Nephron (organoid): ENCODE measurements around the gene MAPK8.

Experiments
- H3K27ac Mint-ChIP-seq, 3 experiments: 2 replicates each; pipeline ENCODE4 v1.8.0; 2020; ENCODE audit warnings: mixed read lengths in 3 of 3, mild to moderate bottlenecking in 2 of 3, moderate library complexity in 1 of 3
- H3K27me3 Mint-ChIP-seq: 2 replicates; pipeline ENCODE4 v1.8.0; 2021; ENCODE audit warnings: low read depth, mild to moderate bottlenecking, moderate library complexity, mixed read lengths
- H3K36me3 Mint-ChIP-seq: 2 replicates; pipeline ENCODE4 v1.8.0; 2020; ENCODE audit warnings: low read depth, mixed read lengths
- H3K4me1 Mint-ChIP-seq: 2 replicates; pipeline ENCODE4 v1.8.0; 2020; ENCODE audit warnings: mixed read lengths
- H3K4me3 Mint-ChIP-seq, 3 experiments: 2 replicates each; pipeline ENCODE4 v1.8.0; 2020; ENCODE audit warnings: mild to moderate bottlenecking in 3 of 3, mixed read lengths in 3 of 3, moderate library complexity in 2 of 3
- H3K9me3 Mint-ChIP-seq: 2 replicates; pipeline ENCODE4 v1.8.0; 2020; ENCODE audit warnings: mixed read lengths
- TF ChIP-seq, protein P1 (sequence below), 3 experiments: fragments of 200-600 bp; sonication (generic); IDR thresholded peaks; one replicate each; pipeline ENCODE4 v1.5.0; 2021; ENCODE audit warnings: antibody characterized with exemption in 3 of 3; ENCODE audit not compliant: unreplicated experiment in 3 of 3

Gene MAPK8

DNA sequence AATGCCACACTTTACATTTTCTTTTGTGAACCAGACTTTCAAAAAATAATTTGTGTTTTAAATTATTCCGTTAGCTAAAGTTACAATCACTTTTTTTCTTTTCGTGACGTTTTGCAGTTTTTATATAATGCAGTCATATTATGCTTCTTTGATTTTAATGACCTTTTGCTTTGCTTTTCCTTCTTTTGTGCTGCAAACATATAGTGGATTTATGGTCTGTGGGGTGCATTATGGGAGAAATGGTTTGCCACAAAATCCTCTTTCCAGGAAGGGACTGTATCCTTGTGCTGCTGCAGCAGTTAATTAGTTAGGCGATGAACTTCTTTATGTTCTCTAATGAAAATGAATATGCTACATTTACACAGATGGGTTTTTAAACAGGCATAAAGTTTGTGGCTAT is 117.4 kb downstream of the MAPK8 start:
- Mint-ChIP-seq H3K27me3 (no peaks in the 10 kb centered on the region), H3K9me3 (no peaks in the 10 kb centered on the region), H3K27ac (peak overlapping the region; percentile 14 to 72 (median 72)), H3K36me3 (peaks cover 28% of the 10 kb centered on the region), H3K4me1 (peaks cover 10% of the 10 kb centered on the region), H3K4me3 (no peak overlapping the region)
- TF ChIP-seq, protein P1, sequence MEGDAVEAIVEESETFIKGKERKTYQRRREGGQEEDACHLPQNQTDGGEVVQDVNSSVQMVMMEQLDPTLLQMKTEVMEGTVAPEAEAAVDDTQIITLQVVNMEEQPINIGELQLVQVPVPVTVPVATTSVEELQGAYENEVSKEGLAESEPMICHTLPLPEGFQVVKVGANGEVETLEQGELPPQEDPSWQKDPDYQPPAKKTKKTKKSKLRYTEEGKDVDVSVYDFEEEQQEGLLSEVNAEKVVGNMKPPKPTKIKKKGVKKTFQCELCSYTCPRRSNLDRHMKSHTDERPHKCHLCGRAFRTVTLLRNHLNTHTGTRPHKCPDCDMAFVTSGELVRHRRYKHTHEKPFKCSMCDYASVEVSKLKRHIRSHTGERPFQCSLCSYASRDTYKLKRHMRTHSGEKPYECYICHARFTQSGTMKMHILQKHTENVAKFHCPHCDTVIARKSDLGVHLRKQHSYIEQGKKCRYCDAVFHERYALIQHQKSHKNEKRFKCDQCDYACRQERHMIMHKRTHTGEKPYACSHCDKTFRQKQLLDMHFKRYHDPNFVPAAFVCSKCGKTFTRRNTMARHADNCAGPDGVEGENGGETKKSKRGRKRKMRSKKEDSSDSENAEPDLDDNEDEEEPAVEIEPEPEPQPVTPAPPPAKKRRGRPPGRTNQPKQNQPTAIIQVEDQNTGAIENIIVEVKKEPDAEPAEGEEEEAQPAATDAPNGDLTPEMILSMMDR (IDR thresholded peaks at IDR 0.05; ENCODE audit: unreplicated experiment in 3 of 3) = no peak

DNA sequence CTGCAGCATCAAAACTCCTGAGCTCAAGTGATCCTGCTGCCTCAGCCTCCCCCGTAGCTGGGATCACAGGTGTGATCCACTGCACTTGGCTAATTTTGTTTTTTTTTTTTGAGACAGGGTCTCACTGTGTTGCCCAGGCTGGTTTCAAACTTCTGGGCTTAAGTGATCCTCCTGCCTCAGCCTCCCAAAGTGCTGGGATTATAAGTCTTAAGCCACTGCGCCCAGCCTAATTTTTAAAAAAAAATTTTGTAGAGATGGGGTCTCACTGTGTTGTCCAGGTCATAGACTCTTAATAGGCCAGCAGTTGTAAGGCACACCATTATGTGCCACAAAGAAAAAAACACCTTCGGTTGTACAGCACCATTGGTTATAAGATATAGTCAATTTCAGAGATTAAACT is 122.4 kb downstream of the MAPK8 start:
- Mint-ChIP-seq H3K36me3 (peaks cover 49% of the 10 kb centered on the region), H3K27ac (no peak overlapping the region), H3K4me3 (no peak overlapping the region), H3K9me3 (no peaks in the 10 kb centered on the region), H3K4me1 (peaks cover 3% of the 10 kb centered on the region), H3K27me3 (no peaks in the 10 kb centered on the region)
- TF ChIP-seq, protein P1 (IDR thresholded peaks at IDR 0.05; ENCODE audit: unreplicated experiment in 3 of 3) = no peak

DNA sequence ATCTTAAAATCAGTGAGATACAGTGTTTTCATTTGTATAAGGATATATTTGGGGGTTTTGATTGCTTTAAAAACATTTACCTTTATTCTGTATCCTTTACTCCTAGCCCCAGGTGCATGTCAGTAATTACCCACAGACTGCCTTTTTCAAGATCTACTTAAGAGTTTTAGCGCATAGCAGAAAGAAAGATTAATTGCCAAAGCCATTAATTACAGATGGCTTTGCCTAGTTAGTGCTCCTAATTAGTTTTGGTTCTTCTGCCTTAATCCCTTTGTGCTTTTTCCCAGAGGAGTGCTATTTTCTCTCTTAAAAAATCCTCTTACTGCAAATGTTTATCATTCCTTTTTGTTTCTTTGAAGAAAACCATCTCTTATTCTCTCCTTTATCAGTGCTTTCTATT is 122.8 kb downstream of the MAPK8 start:
- TF ChIP-seq, protein P1 (IDR thresholded peaks at IDR 0.05; ENCODE audit: unreplicated experiment in 3 of 3) = no peak
- H3K27me3 Mint-ChIP-seq = no peaks in the 10 kb centered on the region
- no peaks in the 10 kb centered on the region for H3K9me3 Mint-ChIP-seq
- peaks cover 49% of the 10 kb centered on the region for H3K36me3 Mint-ChIP-seq
- no peaks in the 10 kb centered on the region for H3K4me1 Mint-ChIP-seq
- H3K27ac Mint-ChIP-seq = no peak overlapping the region
- no peak overlapping the region for H3K4me3 Mint-ChIP-seq

DNA sequence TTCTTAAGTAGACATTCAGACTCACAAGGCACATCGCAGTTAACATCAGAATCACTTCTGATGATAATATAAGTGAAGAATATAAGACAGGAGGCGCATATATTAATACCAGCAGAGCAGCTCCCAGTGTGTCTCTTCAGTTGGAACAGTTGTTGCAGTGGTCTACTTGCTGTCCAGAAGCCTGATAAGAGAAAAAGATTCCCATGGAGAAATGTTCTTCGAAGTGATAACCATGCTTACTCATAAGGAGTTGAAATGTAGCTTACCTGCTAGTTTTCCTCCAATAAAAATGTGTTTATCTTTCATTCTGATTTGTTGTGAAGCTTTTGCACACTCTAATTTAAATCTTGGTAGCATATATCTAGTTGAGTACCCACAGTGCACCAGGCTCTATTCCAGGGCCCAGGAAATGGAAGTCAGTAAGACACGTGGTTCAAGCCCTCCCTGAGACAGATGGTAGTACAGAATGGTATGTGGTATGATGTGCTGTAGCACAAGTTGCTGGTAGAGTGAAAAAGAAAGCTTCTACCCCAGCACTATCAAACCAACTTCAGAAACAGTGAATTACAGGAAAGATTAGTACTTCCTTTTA is 124.0 kb downstream of the MAPK8 start:
- TF ChIP-seq, protein P1 (IDR thresholded peaks at IDR 0.05; ENCODE audit: unreplicated experiment in 3 of 3) = no peak
- Mint-ChIP-seq H3K4me3 (no peak overlapping the region), H3K9me3 (no peaks in the 10 kb centered on the region), H3K4me1 (no peaks in the 10 kb centered on the region), H3K27me3 (no peaks in the 10 kb centered on the region), H3K36me3 (peaks cover 53% of the 10 kb centered on the region), H3K27ac (no peak overlapping the region)

DNA sequence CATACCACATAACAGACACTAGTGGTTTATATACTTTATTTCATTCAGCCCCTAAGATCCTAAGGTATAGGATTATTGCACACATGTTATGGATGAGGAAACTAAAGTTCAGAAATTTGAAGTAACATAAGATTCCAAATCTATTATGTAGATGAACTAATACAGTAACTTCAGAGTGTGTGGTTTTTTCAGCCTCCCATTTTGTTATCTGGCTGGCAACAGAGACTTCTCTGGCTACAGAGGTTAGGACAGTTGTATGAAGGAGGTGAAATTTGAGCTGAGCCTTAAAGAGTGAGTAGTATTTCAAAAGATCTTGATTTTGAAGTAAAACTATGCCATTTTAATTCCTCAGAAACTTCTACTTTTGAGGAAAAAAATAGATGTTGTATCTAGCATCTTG is 125.4 kb downstream of the MAPK8 start:
- no peaks in the 10 kb centered on the region for H3K27me3 Mint-ChIP-seq
- H3K4me1 Mint-ChIP-seq = no peaks in the 10 kb centered on the region
- H3K4me3 Mint-ChIP-seq = no peak overlapping the region
- H3K27ac Mint-ChIP-seq = no peak overlapping the region
- H3K9me3 Mint-ChIP-seq = no peaks in the 10 kb centered on the region
- TF ChIP-seq, protein P1 (IDR thresholded peaks at IDR 0.05; ENCODE audit: unreplicated experiment in 3 of 3) = no peak
- H3K36me3 Mint-ChIP-seq = peaks cover 52% of the 10 kb centered on the region

DNA sequence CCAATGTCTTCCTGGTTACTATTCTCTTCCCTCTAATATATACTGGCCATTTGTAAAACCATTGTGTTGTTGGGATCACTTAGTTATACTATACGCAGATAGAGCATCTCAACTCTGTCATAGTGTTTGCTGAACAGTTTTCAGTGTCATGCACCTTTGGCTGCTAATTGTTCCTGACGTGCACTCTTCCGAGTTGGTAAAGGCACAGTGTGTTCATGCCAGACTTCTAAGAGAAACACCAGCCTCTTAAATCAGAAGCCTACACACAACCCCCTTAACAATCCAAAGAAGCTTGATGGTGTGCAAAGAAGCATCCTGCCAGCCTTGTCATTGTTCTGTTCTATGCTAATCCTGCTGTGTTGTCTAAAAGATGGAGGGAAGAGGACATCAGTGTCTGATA is 131.1 kb downstream of the MAPK8 start:
- Mint-ChIP-seq H3K4me3 (no peak overlapping the region), H3K4me1 (no peaks in the 10 kb centered on the region), H3K9me3 (no peaks in the 10 kb centered on the region), H3K36me3 (peaks cover 28% of the 10 kb centered on the region), H3K27ac (peak overlapping the region in 1 of 3 experiments; percentile 10), H3K27me3 (no peaks in the 10 kb centered on the region)
- TF ChIP-seq, protein P1 (IDR thresholded peaks at IDR 0.05; ENCODE audit: unreplicated experiment in 3 of 3) = no peak
